HUES6 (cell line): ENCODE measurements around the gene ARSB.

Experiments used
- H3K27ac ChIP-seq: 2 replicates; pipeline ENCODE4 v1.7.0; 2013; ENCODE audit warnings: low read depth, mild to moderate bottlenecking, low read length, inconsistent platforms
- H3K27me3 ChIP-seq: 2 replicates; pipeline ENCODE4 v1.6.1; 2013; ENCODE audit warnings: low read length; ENCODE audit not compliant: control insufficient read depth, insufficient read depth
- H3K36me3 ChIP-seq: 2 replicates; pipeline ENCODE4 v1.6.1; 2013; ENCODE audit warnings: low read length; ENCODE audit not compliant: control insufficient read depth, insufficient read depth
- H3K4me1 ChIP-seq: 2 replicates; pipeline ENCODE4 v1.6.1; 2013; ENCODE audit warnings: low read length; ENCODE audit not compliant: control insufficient read depth, insufficient read depth
- H3K4me3 ChIP-seq: 2 replicates; pipeline ENCODE4 v1.5.1; 2013; ENCODE audit warnings: low read depth, low read length
- H3K9ac ChIP-seq: one replicate; pipeline ENCODE4 v1.6.1; 2013; ENCODE audit warnings: mild to moderate bottlenecking, low read length
- H3K9me3 ChIP-seq: 2 replicates; pipeline ENCODE4 v1.6.1; 2013; ENCODE audit warnings: low read depth, low read length; ENCODE audit not compliant: control insufficient read depth, insufficient read depth

ARSB gene

DNA sequence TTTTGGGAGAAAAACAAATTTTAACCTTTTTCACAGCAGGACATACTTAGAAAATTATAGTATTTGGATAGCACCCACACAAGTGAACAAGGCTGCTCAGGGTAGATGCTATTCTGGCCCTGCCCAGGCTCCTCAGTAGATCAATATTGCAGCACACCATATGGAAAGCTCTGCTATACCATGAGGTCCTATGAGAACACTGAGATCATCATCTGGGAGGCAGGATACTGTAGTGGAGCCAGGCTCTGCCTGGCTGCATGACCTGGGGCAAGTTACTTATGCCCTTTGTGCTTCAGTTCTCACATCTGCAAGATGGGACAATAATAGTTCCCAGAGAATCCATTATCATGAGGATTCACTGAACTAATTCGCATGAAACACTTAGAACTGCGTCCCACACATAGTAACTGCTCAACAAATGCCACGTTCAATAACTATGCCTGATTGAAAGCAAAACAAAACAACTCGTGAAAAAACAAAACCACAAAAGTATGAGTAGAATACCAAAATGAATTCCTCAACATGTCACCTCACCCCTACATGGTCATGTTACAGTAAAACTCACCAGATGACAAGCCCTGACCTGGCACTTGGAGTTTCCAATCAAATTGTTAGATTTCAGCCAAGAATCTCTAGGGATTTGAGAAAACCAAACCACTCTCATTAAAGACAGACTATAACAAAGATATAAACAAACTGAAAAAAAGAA lies 31.9 kb downstream of the ARSB start:
- H3K9me3 ChIP-seq: no peaks in the 10 kb centered on the region
- H3K27me3 ChIP-seq: no peaks in the 10 kb centered on the region
- H3K36me3 ChIP-seq: no peaks in the 10 kb centered on the region

DNA sequence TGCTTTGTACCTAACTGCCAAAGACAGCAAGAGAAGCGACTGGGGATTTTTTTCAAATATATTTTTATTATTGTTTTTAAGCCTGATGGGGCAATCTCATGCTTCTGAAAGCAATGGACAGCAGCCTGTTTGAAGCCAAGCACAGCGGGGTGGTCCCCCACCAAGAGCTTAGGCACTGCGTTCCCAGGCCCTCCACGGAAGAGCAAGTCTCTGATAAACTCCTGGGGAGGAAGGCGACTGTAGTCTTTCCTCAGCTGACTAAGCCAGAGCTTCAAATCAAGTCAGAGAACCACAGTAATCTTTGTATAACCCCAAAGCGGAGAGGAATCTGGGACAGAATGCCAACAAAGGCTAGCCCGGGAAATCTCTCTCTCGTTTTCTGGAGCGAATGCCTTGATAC lies 54.4 kb downstream of the ARSB start:
- Histone ChIP-seq H3K4me3 (no peak overlapping the region), H3K27ac (no peak overlapping the region; the same call in 1 of the 2 replicates), H3K9me3 (no peaks in the 10 kb centered on the region), H3K9ac (no peak overlapping the region), H3K36me3 (no peaks in the 10 kb centered on the region), H3K27me3 (no peaks in the 10 kb centered on the region), H3K4me1 (peaks cover 34% of the 10 kb centered on the region)

More for the DNA sequence above, 31.9 kb downstream of the ARSB start:
- Histone ChIP-seq H3K4me3 (no peak overlapping the region), H3K9ac (no peak overlapping the region), H3K27ac (no peak overlapping the region), H3K4me1 (0 out of 2 replicates have a peak, but pooled peaks cover 4% of the 10 kb centered on the region)

DNA sequence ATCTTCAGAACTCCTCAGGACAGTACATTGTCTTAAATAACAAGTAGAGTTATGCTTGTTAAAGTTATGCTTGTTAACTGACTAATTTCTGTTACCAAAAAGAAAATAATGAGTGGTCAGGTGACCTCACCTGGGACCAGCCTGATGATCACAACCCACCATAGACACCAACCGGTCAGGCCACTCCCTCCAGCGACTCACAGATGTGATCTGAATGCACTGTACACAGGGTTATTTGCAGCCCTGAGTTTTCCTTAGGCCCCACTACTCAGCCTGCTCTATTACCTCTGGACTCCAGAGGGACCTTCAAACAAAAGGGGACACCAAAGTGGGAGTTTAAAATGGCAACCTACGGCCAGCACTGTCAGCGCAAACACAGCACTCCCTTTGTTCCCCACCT lies 55.3 kb downstream of the ARSB start:
- Histone ChIP-seq H3K36me3 (no peaks in the 10 kb centered on the region), H3K9me3 (no peaks in the 10 kb centered on the region), H3K4me1 (peaks cover 39% of the 10 kb centered on the region), H3K4me3 (no peak overlapping the region), H3K27ac (peak overlapping the region; percentile 22; the same call in 1 of the 2 replicates), H3K27me3 (no peaks in the 10 kb centered on the region), H3K9ac (no peak overlapping the region)

DNA sequence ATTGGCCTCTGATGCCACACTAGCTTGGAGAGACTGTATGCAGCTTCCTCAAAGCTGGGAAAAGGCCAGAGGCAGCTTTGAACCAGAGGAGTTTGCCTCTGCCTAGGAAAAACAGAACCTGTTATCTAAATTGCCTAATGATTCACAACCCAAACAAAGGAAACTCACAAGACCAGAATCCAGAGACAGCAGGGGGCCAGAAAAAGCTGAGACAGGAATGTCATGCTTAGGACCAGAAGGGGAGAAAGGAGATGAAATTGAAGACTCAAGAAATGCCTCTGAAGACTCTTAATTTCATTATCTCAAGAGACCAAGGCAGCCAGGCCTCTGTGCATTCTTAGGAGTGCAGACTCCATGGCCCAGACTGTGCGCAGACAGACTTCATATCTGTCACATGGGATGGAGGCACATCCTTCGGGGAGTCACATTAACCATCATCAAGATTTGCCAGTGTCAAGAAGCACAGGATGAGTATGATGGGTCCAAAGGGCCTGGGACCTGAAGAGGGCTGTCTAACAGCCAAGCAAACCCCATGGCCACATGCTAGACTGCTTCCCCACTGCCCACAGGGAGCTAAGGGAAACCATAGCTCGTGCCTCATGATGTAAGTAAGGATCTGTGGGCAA lies 57.3 kb downstream of the ARSB start:
- no peaks in the 10 kb centered on the region for H3K9me3 ChIP-seq
- no peaks in the 10 kb centered on the region for H3K36me3 ChIP-seq
- H3K27me3 ChIP-seq: no peaks in the 10 kb centered on the region
- H3K4me3 ChIP-seq: peak overlapping the region; percentile 28; the same call in 1 of the 2 replicates
- peak overlapping the region; percentile 58 for H3K9ac ChIP-seq
- H3K4me1 ChIP-seq: peaks cover 39% of the 10 kb centered on the region
- peak overlapping the region; percentile 74; the same call in 1 of the 2 replicates for H3K27ac ChIP-seq

DNA sequence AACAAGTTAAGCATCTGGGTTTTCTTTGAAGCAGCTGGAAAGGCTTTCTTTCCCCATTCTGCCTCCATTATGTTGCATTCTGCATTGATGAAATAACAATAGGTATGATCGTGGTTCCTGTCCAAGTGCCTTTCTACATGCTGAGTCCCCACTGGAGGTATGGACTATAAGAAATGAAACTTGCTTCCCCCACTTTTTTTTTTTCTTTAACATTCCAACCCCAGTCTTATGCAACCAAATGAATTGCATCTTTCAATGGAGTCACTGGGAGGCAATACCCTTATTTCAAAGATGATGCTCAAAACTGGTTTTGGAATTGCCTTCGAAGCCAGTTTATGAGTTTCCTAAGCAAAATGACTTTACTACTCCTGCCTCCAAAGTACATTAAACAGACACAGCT lies 58.9 kb downstream of the ARSB start:
- Histone ChIP-seq H3K9ac (no peak overlapping the region), H3K9me3 (no peaks in the 10 kb centered on the region), H3K4me1 (peaks cover 39% of the 10 kb centered on the region), H3K27ac (no peak overlapping the region; the same call in 1 of the 2 replicates), H3K36me3 (no peaks in the 10 kb centered on the region), H3K4me3 (no peak overlapping the region), H3K27me3 (no peaks in the 10 kb centered on the region)

DNA sequence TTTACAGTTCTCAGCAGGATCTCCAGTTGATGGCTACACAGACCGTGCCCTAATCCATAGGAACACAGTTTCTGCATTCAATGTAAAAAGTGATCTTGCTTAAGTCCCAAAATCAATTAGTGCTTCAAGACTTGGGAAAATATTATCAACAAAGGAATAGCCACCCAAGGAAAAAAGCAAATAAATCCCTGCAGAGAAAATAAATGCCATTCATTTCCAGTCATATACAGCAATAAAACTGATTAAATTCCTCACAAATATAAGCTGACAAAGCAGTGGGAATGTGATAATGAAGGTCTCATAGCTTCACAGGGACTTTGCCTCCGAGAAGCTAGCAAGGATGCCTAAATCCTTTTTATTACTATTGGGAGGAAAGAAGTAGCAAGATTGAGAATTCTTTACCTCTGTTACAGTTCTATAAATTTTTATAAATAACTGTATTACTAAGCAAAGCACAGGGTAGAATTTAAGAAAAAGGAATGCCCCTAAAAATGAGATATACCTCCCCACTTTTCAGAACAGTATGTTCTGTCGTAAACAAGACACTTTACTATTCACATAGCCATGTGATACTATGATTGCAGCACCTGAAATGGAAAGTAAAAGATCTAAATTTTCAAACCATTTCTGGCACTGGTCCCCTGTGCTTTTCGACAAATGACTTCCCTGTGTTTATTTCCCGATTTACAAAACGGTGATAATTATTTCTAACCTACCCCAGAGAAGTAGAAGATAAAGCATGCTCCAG lies 59.8 kb downstream of the ARSB start:
- H3K27ac ChIP-seq: no peak overlapping the region; the same call in 1 of the 2 replicates
- H3K4me3 ChIP-seq: no peak overlapping the region
- H3K27me3 ChIP-seq: no peaks in the 10 kb centered on the region
- no peaks in the 10 kb centered on the region for H3K9me3 ChIP-seq
- peaks cover 35% of the 10 kb centered on the region for H3K4me1 ChIP-seq
- H3K9ac ChIP-seq: no peak overlapping the region
- H3K36me3 ChIP-seq: no peaks in the 10 kb centered on the region

DNA sequence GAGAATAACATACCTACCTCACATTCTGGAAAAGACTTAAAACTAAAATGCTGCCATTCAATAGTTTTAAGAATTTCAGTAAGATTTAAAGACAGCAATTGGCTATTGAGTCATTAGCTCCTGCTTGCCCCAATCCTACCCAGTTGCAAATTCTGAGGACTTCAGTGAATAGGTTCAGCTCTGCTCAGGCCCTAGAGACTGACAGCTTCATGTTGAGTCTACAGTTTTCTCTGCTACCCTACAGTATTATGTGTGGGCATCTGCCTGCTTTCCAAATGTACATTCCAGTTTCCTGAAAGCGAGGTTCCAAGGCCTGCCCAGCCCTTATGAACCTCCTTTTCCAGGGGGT lies 61.5 kb downstream of the ARSB start:
- Histone ChIP-seq H3K36me3 (no peaks in the 10 kb centered on the region), H3K27ac (no peak overlapping the region), H3K27me3 (no peaks in the 10 kb centered on the region), H3K4me3 (no peak overlapping the region), H3K4me1 (peaks cover 26% of the 10 kb centered on the region), H3K9ac (no peak overlapping the region), H3K9me3 (no peaks in the 10 kb centered on the region)

DNA sequence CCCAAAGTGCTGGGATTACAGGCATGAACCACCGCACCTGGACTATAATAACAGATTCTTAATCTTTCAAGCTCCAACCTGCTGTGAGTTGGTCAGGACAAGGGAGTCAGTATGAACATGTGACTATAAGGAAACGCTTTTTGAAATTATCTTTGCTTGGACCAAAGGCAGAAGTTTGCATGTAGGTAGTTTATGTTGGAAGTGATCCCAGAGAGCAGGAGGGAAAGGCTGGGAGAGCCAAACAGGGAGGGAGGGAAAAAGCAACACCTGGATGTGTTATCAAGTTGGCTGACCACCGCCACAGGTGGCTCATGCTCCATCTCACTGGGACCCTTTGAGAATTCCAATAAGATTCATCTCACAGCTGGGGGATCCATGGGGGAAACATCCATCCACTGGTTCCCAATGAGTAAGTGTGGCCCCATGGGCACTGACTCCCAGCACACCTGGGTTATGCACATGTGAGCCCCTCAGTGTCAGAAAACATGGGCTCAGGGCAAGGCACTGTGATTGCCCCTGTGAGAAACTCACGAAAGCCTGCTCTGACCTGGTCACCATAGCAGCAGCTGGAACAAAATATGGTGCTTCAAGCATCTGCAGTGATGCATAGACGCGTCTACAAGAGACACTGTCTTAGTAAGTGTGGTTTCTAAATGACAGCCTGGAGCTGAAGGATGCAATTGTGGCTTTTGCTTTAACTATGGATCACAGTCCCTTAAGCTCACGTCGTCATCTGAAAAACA lies 62.1 kb downstream of the ARSB start:
- Histone ChIP-seq H3K27me3 (no peaks in the 10 kb centered on the region), H3K9ac (no peak overlapping the region), H3K4me1 (peaks cover 25% of the 10 kb centered on the region), H3K27ac (no peak overlapping the region), H3K4me3 (no peak overlapping the region), H3K36me3 (no peaks in the 10 kb centered on the region), H3K9me3 (no peaks in the 10 kb centered on the region)

DNA sequence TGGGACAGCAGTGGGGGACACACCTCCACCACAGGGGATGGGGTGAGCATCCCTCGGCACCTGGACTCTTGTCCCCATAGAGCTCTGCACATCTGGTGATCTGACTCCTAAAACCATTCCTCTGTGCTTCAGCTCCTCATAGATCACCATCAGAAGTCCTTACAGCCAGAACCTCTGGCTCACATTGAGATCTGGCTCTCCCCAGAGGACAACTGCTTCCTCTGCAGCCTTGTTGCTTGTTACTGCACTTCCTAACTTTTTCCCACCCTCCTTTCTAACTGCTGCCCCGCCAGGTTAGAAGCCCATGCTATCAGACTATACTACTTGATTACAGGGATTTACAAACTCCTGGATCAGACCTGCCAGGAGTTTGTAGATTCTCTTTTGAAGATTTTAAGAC lies 64.5 kb downstream of the ARSB start:
- Histone ChIP-seq H3K4me3 (no peak overlapping the region), H3K27me3 (no peaks in the 10 kb centered on the region), H3K36me3 (no peaks in the 10 kb centered on the region), H3K27ac (no peak overlapping the region), H3K4me1 (peaks cover 13% of the 10 kb centered on the region; the same call in 1 of the 2 replicates), H3K9me3 (no peaks in the 10 kb centered on the region), H3K9ac (no peak overlapping the region)

DNA sequence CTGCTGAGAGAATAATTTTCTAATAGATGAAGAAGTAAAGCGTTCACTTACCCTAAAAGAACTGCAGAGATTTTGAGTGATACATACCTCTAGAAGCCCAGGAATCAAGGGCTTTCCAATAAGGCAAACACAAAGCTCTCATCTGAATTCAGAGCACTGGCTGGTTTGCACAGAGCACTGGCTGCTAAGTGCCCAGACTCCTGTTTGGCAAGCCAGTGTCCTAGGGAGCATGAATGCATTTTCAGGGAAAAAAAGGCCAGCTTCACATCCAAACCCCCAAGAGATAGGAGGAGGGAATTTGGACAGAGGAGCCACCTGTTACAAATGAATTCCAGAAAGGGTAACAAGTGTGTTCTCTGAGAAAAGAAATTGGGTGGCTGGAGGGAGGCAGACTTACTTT lies 65.3 kb downstream of the ARSB start:
- H3K9me3 ChIP-seq: no peaks in the 10 kb centered on the region
- H3K9ac ChIP-seq: no peak overlapping the region
- H3K4me3 ChIP-seq: no peak overlapping the region
- H3K27ac ChIP-seq: no peak overlapping the region
- no peaks in the 10 kb centered on the region for H3K36me3 ChIP-seq
- peaks cover 5% of the 10 kb centered on the region; the same call in 1 of the 2 replicates for H3K4me1 ChIP-seq
- no peaks in the 10 kb centered on the region for H3K27me3 ChIP-seq
